GM18517 (cell line): ENCODE measurements around the gene SFSWAP.
"Not testable (repeated sequence)": the region's sequence is repeated elsewhere in the genome, so short reads cannot be mapped to it uniquely, and the experiment has no call there.

ENCODE experiments used
- ATAC-seq: cut with Tn5 transposase; IDR thresholded peaks from one replicate; pipeline ENCODE4 v1.9.1; 2021; ENCODE audit warnings: mild to moderate bottlenecking, moderate library complexity; ENCODE audit not compliant: unreplicated experiment

SFSWAP gene

GRCh38 chr12:131735153-131735456 is 24.2 kb downstream of the SFSWAP start:
- no peak for ATAC-seq

DNA sequence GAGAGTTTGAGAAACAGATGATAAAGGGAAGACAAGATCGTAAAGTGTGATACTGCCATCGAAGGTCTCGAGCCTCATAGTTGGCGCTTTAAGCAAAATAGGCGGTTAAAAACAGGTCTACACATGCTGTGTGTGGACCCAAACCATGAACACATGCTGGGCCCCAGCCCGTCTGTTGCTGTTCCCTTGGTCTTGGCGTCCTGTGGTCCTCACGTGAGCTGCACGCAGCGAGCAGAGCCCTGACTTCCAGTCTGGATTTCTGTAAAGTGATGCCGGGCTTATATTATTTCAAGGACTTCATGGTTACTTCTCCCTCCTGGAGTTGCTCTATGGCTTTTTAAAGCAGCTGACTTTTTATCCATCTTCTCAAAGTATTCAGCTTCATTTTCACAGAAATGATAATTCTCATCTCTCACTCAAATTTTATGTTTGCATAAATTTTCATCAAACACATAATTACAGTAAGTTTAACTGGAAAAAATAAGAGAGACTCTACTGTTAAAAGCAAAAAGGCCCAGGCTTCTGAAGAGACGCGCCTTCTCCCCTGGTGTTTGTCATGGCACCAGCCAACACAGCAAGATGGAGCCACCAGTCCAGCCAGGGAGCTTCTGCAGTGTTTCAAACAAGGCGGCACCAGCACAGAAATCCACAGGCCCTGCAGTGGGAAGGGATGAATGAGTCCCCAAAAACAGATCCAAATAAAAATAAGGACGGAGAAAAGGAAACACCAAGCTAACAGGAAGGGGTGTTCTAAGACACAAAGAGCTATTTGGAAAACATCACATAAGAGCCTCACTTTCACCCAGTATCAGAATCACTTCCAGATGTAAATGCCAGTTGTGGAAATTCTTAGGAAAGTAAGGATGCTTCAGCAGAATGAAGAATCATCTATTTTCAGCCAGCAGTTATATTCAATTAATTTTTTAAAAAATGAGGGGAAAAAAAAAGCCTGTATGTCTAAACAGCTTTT is 24.9 kb downstream of the SFSWAP start:
- ATAC-seq, result no peak

DNA sequence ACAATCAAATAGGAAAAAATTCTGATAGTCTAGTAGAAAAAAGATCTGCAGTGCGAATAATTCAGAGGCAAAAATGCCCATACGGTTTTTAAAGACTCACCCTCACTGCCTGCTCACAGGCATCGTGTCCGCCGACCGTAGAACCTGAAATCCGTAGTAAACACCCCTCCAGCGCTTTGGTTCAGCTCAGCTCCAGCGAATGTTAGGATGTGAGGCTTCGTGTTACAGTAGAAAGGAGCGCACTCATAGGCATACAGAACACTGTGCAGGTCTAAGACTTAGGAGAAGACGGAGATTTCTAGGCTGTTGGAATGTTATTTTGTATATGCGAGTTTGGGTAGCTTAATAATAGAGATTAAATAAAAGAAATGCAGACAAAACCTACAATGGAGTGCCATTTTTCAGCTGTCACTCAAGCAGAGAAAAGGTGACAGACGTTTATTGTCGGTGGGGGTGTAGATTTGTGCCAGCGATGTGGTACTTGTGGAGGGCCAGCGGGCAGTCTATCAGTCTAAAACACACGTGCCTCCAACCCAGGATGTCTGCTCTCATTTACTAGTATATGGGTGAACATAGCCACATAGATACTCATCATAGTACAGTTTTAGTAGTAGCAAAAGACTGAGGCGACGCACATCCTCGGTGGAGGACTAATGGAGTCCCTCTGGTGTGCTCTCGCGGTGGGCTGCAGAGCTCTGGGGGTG is 25.7 kb downstream of the SFSWAP start:
- ATAC-seq, result no peak

GRCh38 chr12:131737150-131737827 is 26.4 kb downstream of the SFSWAP start:
- ATAC-seq, result no peak

- no peak for ATAC-seq
These were observed 27.3 kb downstream of the SFSWAP start for GRCh38 chr12:131738196-131738595.

DNA sequence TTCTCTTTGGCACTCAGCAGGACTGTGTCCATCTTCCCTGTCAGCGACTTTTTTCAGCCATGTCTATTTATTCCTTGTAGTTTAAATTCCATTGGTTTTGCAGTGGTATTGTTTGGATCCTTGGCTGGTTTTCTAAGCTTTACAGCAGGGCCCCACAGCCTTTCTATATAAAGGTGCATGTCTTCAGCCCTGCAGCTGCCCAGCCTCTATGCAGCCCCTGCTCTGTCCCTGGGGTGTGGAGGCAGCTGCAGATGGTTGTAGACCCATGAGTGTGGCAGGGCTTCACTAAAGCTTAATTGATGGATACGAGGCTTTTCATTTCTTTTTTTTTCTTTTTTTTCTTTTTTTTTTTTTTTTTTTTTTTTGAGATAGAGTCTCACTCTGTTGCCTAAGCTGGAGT is 29.7 kb downstream of the SFSWAP start:
- no peak for ATAC-seq

GRCh38 chr12:131742761-131743160 is 31.9 kb downstream of the SFSWAP start:
- not testable (repeated sequence) for ATAC-seq

GRCh38 chr12:131743410-131743809 is 32.5 kb downstream of the SFSWAP start:
- ATAC-seq, result not testable (repeated sequence)

DNA sequence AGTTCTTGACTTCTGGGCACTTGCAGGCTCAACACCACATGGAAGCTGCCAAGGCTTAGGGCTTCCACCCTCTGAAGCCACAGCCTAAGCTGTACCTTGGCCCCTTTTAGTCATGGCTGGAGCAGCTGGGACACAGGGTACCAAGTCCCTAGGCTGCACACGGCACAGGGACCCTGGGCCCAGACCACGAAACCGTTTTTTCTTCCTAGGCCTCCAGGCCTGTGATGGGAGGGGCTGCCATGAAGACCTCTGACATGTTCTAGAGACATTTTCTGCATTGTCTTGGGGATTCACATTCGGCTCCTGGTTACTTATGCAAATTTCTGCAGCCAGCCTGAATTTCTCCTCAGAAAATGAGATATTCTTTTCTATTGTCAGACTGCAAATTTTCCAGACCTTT is 33.0 kb downstream of the SFSWAP start:
- not testable (repeated sequence) for ATAC-seq

GRCh38 chr12:131744675-131745074 is 33.8 kb downstream of the SFSWAP start:
- ATAC-seq, result not testable (repeated sequence)

DNA sequence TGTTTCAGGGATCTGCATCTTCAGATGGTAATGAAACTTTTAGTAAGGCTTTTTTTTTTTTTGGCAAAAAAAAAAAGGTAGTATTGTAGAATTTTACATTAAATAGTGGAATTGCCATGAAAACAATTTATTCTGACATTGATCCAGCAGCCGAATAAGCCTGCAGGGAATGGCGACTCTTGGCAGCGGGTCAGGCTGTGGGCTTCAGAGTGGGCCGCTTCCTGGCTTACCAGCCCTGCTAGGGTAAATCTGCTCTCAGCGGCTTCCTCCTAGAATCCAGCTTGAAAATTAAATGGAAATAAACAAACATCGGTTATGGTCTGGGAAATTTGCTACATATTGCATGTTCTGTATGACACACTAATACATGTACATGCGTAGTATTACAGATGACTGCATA is 34.8 kb downstream of the SFSWAP start:
- ATAC-seq, result no peak

- ATAC-seq, result no peak
These were observed 36.6 kb downstream of the SFSWAP start for GRCh38 chr12:131747276-131748177.

- no peak for ATAC-seq
These were observed 38.9 kb downstream of the SFSWAP start for GRCh38 chr12:131749618-131750315.

DNA sequence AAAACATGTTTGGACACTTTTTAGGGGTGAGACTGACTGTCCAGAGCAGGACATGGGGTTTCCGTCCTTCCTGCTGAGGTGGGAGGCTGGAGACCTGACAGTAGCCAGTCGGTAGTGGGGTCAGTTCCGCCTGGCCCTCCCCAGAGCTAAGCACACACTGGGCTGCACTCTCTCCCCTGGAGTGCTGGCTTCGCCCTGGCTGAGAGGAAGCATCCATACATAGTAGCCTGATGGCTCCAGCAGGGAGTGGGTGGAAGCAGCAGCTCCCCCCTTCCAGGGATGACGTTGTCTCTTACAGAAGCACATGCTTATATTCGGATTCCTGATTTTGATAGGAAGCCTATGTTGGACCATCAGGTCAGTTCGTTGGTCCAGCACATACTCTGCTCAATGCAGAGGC is 40.4 kb downstream of the SFSWAP start:
- ATAC-seq, result no peak

DNA sequence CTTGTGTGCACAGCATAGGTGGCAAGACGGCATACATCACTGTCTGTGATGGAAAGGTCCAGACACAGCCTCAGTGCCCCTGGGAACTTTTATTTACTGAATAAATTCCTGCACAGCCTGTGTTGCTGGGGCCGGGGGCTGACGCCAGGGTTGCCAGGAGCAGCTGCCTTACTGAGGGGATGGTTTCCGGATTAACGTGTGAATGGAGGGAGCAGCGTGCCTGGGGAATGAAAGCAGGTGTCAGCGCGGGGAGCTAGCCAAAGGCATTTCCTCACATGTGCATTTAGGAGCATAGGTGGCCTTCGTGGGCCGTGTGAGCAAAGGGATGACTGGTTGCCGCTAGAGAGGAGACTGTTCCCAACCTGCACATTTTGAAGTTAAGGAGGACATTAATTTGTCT is 41.6 kb downstream of the SFSWAP start:
- ATAC-seq, result no peak

GRCh38 chr12:131753005-131753404 is 42.1 kb downstream of the SFSWAP start:
- no peak for ATAC-seq

- no peak for ATAC-seq
These were observed 42.9 kb downstream of the SFSWAP start for GRCh38 chr12:131753757-131754156.

GRCh38 chr12:131754184-131754583 is 43.3 kb downstream of the SFSWAP start:
- ATAC-seq, result no peak

DNA sequence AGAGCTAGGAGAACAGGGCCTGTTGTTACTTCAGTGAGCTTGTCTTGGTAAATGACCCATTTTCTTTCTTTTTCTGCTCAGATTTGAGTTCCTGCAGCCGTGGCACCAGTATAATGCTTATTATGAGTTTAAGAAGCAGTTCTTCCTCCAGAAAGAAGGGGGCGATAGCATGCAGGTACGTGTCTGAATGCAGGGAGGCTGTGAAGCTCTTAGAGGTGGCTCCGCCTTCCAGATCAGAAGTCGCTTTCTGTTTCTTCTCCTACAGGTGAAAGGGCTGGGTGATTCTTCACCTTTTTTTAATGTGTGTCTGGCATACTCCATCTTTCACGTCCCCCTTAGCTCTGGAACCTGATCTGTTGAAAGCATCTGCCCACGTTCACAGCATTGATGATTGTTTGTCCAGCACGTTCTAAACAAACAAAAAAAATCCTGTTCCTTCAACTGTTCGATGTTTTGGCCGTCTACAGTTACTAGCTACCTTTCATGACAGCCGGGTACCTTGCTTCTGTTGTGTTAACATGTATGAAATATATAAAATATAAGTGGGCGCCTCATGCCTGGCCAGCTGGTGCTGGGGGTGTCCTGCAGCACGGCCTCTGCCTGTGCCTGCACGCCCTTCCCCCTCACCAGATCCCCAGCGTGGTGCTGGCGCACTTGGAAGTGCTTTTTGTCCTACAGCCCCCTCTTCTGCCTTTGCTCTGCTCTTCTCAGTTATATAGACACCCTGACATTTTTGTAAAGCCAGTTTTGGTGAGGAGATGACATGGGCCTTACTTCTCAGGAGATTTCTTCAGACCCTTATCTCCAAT is 44.6 kb downstream of the SFSWAP start:
- no peak for ATAC-seq
